Thyroid gland (tissue), 4 donors: ENCODE results near the gene DHRS12.

Experiments used
- CTCF ChIP-seq, 6 experiments: fragments of 200-600 bp in 3 of 6; fragments of 450-650 bp in 3 of 6; sonication (generic) in 3 of 6; IDR thresholded peaks; one replicate each; pipeline ENCODE4 v1.5.1; 2016 to 2019; ENCODE audit warnings: antibody characterized with exemption in 6 of 6, mild to moderate bottlenecking in 2 of 6, inconsistent platforms in 1 of 6, moderate library complexity in 1 of 6
- POLR2A ChIP-seq, 2 donors: fragments of 450-650 bp; IDR thresholded peaks; one replicate each; pipeline ENCODE4 v1.6.1; 2017; ENCODE audit warnings: antibody characterized with exemption in 2 of 2, mild to moderate bottlenecking in 2 of 2, moderate library complexity in 1 of 2

- TF ChIP-seq CTCF (IDR thresholded peaks at IDR 0.05) (no peak), POLR2A (IDR thresholded peaks at IDR 0.05) (no peak)
Observed at GRCh38 chr13:51772781-51773180, 31.2 kb downstream of the DHRS12 start.
